GM12878 (cell line): ENCODE data around the gene GYG2.

Experiments
- CBX3 ChIP-seq: fragments of 200-600 bp; sonication (generic); IDR thresholded peaks from 2 replicates; pipeline ENCODE4 v1.6.1; 2016; ENCODE audit warnings: low read depth, borderline replicate concordance
- CREM ChIP-seq: IDR thresholded peaks from 2 replicates; pipeline ENCODE4 v1.6.1; 2014; ENCODE audit warnings: antibody characterized with exemption, low read depth
- CTCF ChIP-seq, 3 experiments: IDR thresholded peaks in 2 of 3; conservative IDR thresholded peaks in 1 of 3; 2 replicates each; pipeline ENCODE4 v1.5.1; 2011; ENCODE audit warnings: low read depth in 3 of 3, low read length in 3 of 3, mild to moderate bottlenecking in 3 of 3, control low read depth in 2 of 3, moderate library complexity in 2 of 3, inconsistent platforms in 1 of 3, mixed read lengths in 1 of 3; ENCODE audit not compliant: control insufficient read depth in 2 of 3, insufficient read depth in 1 of 3; ENCODE audit errors: extremely low read depth in 1 of 3
- EZH2 ChIP-seq: IDR thresholded peaks from 2 replicates; pipeline ENCODE4 v1.6.1; 2012; ENCODE audit warnings: low read depth, mild to moderate bottlenecking, control low read depth, inconsistent platforms, low read length, borderline replicate concordance; ENCODE audit not compliant: control insufficient read depth
- POLR2A ChIP-seq: IDR thresholded peaks from 2 replicates; pipeline ENCODE4 v1.6.1; 2011; ENCODE audit warnings: low read depth, mild to moderate bottlenecking, low read length
- POLR2AphosphoS5 ChIP-seq: IDR thresholded peaks from 2 replicates; pipeline ENCODE4 v1.6.1; 2011; ENCODE audit warnings: mild to moderate bottlenecking, low read length, inconsistent platforms
- REST ChIP-seq: IDR thresholded peaks from 2 replicates; pipeline ENCODE4 v1.6.1; 2012; ENCODE audit warnings: mild to moderate bottlenecking, low read depth, low read length
- SPI1 ChIP-seq: IDR thresholded peaks from 2 replicates; pipeline ENCODE4 v1.6.1; 2011; ENCODE audit warnings: low read depth, mild to moderate bottlenecking, low read length, moderate library complexity, borderline replicate concordance; ENCODE audit not compliant: insufficient read depth
- TCF12 ChIP-seq: IDR thresholded peaks from 2 replicates; pipeline ENCODE4 v1.6.1; 2011; ENCODE audit warnings: low read depth, mild to moderate bottlenecking, low read length

- no peak for TF ChIP-seq REST
- TF ChIP-seq CTCF (IDR thresholded peaks at IDR 0.05 in 2 of 3, conservative IDR thresholded peaks at IDR 0.05 in 1 of 3; ENCODE audit: control insufficient read depth in 2 of 3, extremely low read depth in 1 of 3, insufficient read depth in 1 of 3, low read depth in 3 of 3, low read length in 3 of 3): no peak
- TF ChIP-seq POLR2A: no peak
- TF ChIP-seq SPI1: no peak
- TF ChIP-seq CBX3: no peak
- TF ChIP-seq EZH2: no peak
- TF ChIP-seq POLR2AphosphoS5: no peak
- no peak for TF ChIP-seq CREM
- TF ChIP-seq TCF12: no peak
These were observed 8.5 kb upstream of the GYG2 start for GRCh38 chrX:2820136-2820771.
